Stimulated activated naive CD4-positive, alpha-beta T cell (primary cell): ENCODE results near the gene DEPDC7.

Experiments used
- DNase-seq, 6 experiments: peaks; one replicate each; lab custom pipeline; 2025; lab: John Stamatoyannopoulos, UW

DEPDC7 gene

DNA sequence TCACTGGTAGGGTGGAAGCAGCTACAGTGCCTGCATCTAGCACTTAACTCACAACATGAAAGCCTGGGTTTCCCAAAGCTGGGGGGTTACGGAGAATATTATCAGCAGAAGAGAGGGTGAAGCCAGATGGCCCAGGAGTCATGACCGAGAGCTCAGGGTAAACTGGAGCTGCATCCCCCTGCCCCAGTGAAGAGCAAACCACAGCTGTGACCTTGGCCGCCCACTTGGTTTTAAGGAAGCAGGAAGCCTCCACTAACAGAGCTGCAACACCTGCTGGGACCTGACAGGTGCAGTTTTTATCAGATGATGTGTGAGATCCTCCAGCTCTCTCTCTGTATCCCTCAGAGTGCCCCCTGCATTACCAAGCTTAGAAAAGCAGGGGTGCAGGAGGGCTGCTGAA is 44.6 kb downstream of the DEPDC7 start:
- no peak for DNase-seq

DNA sequence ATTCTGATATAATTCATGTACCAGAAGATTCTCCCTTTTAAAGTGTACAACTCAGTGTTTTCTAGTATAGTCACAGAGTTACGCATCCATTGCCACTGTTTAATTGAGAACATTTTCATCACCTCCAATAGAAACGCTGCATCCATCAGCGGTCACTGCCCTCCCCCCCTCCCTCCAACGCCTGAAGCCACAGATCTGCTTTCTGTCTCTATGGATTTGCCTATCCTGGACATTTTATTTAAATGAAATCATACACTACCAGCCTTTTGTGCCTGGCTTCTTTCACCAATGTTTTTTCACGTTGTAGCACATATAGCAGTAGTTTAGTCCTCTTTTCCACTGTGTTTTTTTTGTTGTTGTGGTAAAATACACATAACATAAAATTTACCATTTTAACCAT is 46.5 kb downstream of the DEPDC7 start:
- no peak for DNase-seq

DNA sequence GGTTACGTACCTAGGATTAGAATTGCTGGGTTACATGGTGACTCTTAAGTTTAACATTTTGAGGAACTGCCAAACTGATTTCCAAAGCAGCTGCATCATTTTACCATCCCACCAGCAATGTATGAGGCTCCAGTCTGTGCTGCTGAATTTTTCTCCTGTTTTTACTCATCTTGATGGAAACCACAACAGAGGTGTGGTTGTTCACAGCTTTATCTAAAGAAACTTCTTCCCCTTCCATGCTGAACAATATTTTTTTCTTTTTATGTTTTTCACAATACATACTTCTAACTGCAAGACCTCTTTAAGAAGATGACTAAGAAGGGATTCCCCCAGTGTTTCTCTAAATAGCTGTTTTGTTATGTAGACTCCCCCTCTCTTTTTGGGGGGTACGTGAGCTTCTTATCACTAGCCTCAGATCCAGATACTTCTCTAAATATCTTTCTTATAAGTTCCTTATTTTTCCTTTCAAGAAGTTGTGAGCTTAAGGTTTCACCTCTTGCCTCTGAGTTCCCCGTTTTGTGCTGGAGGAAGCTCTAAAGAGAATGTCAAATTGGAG is 47.7 kb downstream of the DEPDC7 start:
- DNase-seq: no peak

DNA sequence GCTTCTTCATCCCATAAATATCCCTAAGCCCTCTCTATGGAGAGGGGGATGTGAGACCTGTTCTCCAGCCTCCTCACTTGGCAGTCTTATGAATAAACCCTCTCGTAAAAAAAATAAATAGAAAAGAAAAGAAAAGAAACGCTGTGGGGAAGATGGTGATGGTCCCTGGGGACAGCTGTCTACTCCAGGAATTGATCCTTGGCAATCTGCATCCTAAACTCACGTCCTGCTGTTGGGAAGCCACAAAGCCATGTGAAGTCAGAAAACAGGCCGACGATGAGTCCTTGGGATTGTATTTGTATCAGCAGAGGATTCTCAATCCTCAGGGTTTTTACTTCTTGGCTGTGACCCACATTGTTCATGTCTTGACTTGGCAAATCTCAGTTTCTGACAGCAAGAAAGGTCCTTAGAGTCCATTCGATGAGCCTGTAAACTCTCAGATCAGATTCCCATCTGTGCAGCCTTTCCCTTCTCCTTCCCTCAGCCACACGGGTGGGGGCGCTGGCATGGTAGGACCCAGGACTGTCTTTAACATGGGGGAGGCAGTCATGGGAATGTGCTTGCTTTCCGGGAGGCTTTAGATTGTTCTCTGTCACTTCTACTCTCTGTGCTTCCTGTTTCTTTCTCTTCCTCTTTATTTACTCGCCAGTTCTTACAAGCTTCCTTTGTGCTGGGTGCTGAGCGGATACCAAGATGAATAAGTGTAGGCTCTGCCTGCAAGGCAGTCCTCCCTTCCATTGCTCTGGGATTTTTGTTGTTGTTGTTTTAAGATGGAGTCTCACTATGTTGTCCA is 48.6 kb downstream of the DEPDC7 start:
- DNase-seq: no peak

DNA sequence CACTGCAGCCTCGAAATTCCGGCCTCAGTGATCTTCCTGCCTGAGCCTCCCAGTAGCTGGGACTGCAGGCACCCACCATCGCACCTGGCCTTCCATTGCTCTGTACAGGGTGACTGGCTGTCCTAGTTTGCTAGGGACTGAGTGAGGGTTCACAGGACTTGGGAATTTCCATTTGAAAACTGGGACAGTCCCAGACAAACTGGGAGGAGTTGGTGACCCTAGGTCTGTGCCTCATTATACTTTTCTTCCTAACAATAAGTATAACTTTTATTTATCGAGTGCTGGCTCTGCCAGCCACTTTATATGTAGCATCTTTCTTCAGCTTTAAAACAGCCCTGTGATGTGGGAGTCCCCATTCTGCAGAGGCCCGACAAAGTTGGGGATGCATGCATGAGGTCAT is 49.2 kb downstream of the DEPDC7 start:
- no peak for DNase-seq

DNA sequence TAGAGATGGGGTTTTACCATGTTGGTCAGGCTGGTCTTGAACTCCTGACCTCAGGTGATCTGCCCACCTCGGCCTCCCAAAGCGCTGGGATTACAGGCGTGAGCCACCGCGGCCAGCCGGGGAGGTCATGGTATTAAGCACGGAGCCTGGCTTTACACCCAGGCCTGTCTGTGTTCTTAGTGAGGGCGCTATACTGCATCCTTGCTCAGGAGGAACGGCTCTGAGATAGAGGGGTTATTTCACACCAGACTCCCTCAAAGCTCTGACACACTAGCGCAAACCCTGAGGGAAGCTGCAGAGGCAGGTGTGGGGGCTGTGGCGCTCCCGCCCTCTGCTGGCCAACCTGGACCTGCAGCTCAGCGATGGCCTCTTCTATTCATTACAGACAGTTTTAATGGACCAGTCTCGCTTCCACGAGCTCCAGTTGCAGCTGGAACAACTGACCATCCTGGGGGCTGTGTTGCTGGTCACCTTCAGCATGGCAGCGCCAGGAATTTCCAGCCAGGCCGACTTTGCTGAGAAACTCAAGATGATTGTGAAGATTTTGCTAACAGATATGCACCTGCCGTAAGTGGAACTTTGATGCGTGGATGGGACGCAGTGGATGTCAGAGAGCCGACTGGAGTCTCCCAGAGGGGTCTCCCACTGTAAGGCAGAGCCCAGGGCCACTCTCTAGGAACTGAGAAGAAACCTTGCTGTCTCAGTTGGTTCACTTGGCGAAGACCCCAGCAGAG is 49.9 kb downstream of the DEPDC7 start:
- DNase-seq: peak; percentile 51 to 82 (median 67)

DNA sequence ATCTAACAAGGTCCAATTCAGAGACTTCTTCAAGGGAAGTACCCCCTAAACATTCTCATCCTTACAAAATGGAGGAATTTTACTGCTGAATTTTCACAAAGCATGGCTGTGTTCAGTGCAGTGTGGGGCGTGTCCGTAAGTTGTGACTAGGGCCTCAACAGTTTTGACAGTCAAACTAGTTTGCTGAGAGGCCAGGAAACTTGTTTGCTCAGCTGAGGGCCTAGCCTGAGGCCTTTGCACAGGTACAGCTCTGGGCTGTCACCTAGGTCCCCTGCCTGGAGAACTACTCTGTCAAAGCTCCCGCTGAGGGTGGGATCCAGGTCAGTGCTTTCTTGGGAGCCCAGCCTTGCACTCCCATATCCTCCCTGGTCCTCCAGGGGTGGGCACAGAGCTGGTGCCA is 51.6 kb downstream of the DEPDC7 start:
- no peak for DNase-seq

DNA sequence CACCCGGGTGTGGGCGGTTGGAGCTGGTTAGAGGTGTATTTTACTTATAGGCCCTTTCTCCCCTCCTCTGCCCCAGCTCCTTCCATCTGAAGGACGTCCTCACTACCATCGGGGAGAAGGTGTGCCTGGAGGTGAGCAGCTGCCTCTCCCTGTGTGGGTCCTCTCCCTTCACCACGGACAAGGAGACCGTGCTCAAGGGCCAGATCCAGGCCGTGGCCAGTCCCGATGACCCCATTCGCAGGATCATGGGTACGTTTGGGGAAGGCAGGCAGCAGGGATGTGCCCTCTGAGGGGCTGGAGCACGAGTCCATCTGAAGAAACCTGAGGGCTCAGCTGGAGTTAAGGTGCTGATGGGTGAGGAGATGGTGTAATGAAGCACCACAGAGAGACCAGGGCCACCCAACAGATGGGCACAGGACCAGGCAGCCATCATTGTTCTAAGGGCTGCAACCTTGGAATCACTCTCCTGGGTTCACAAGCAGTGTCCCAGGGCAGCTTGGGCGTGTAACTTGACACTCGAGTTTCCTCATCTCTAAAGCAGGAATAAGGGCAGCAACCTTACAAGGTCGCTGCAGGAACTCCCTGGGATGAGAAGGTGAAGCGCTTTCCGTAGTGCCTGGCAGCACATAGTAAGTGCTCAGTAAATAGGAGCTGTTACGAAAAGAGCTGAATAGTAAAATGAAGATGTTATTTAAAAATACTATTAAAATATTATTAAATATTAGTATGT is 53.1 kb downstream of the DEPDC7 start:
- DNase-seq: no peak

DNA sequence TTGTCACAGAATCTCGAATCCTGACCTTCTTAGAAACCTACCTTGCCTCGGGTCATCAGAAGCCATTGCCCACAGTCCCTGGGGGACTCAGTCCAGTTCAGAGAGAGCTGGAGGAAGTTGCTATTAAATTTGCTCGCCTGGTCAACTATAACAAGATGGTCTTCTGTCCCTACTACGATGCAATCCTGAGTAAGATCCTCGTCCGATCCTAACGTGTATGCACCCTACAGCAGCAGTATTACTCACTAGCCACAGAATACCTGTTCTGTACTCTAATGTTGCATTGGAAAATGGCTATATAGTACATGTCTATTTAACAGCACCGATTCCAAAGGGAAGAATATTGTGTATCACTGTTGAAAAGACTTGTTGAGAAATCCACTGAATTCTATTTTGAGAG is 56.8 kb downstream of the DEPDC7 start:
- no peak for DNase-seq
